H1 (cell line): ENCODE results near the gene TRIB2. TPM values are rescaled to one million over a fixed set of nuclear protein-coding genes. Genes with fewer than 3 reads are reported as not detected.

ENCODE experiments used
- CTCF ChIA-PET: fragments of 300-600 bp; sonication (Branson Sonifier 250); formaldehyde crosslinking; loops from one replicate; lab custom pipeline; 2021; ENCODE audit not compliant: partially characterized antibody; lab: Charles Lee
- POLR2A ChIA-PET: fragments of 300-600 bp; sonication (Branson Sonifier 250); formaldehyde crosslinking; loops from one replicate; lab custom pipeline; 2021; ENCODE audit warnings: inconsistent platforms; ENCODE audit not compliant: partially characterized antibody; lab: Charles Lee
- DNase-seq, 2 experiments: peaks; one replicate each; pipeline versions ENCODE4 v3.0.0 to v3.0.0-alpha.2; 2010 to 2022; ENCODE audit warnings: low spot score in 2 of 2, low read depth in 1 of 2, mixed read lengths in 1 of 2
- FAIRE-seq: peaks from 2 replicates; lab custom pipeline; 2011; peaks lifted over from hg19 to GRCh38; lab: Jason Lieb, UNC
- H2AFZ ChIP-seq: 2 replicates; pipeline ENCODE4 v1.8.1; 2012; ENCODE audit warnings: low read length, inconsistent platforms
- H2AK5ac ChIP-seq: 2 replicates; pipeline ENCODE4 v1.6.1; 2013; ENCODE audit warnings: low read depth, low read length
- H2BK120ac ChIP-seq: replicated peaks from 2 replicates; pipeline ENCODE3; 2013; ENCODE audit warnings: low read depth, low read length, inconsistent platforms
- H2BK12ac ChIP-seq: 2 replicates; pipeline ENCODE4 v1.6.1; 2013; ENCODE audit warnings: low read depth, low read length
- H2BK15ac ChIP-seq: 2 replicates; pipeline ENCODE4 v1.6.1; 2013; ENCODE audit warnings: low read length
- H2BK20ac ChIP-seq: 2 replicates; pipeline ENCODE4 v1.6.1; 2013; ENCODE audit warnings: low read length
- H2BK5ac ChIP-seq: 2 replicates; pipeline ENCODE4 v1.6.1; 2013; ENCODE audit warnings: low read depth, low read length
- H3K14ac ChIP-seq: 2 replicates; pipeline ENCODE4 v1.6.1; 2013; ENCODE audit warnings: inconsistent platforms; ENCODE audit not compliant: insufficient read length
- H3K18ac ChIP-seq: 2 replicates; pipeline ENCODE4 v1.6.1; 2013; ENCODE audit warnings: low read length; ENCODE audit errors: extremely low read depth
- H3K23ac ChIP-seq: 2 replicates; pipeline ENCODE4 v1.6.1; 2013; ENCODE audit warnings: inconsistent platforms; ENCODE audit not compliant: insufficient read length
- H3K23me2 ChIP-seq: 2 replicates; pipeline ENCODE4 v1.6.1; 2013; ENCODE audit warnings: low read depth, low read length
- H3K27ac ChIP-seq: 2 replicates; pipeline ENCODE4 v1.6.1; 2011; ENCODE audit warnings: low read depth, low read length, inconsistent platforms
- H3K27me3 ChIP-seq, 4 experiments: replicated peaks in 1 of 4; 1 replicate in 1 of 4; 2 replicates in 3 of 4; pipeline versions ENCODE4 v1.6.1 to v1.8.1; 2011 to 2013; ENCODE audit warnings: low read length in 3 of 4, mild to moderate bottlenecking in 3 of 4, inconsistent platforms in 2 of 4, mixed read lengths in 2 of 4, moderate library complexity in 1 of 4; ENCODE audit not compliant: control insufficient read depth in 3 of 4, insufficient read depth in 3 of 4; ENCODE audit errors: extremely low read depth in 1 of 4
- H3K36me3 ChIP-seq, 4 experiments: 2 replicates each; pipeline versions ENCODE4 v1.6.1 to v1.8.1; 2011 to 2013; ENCODE audit warnings: mild to moderate bottlenecking in 4 of 4, low read length in 3 of 4, moderate library complexity in 2 of 4, control low read depth in 1 of 4, inconsistent platforms in 1 of 4; ENCODE audit not compliant: insufficient read depth in 4 of 4, control insufficient read depth in 2 of 4
- H3K4ac ChIP-seq: replicated peaks from 2 replicates; pipeline ENCODE3; 2013; ENCODE audit warnings: low read length, low read depth, mixed read lengths, inconsistent platforms; ENCODE audit not compliant: insufficient read length
- H3K4me1 ChIP-seq, 4 experiments: replicated peaks in 1 of 4; 1 replicate in 1 of 4; 2 replicates in 3 of 4; pipeline versions ENCODE4 v1.6.1 to v1.8.1; 2011 to 2013; ENCODE audit warnings: low read length in 3 of 4, inconsistent platforms in 2 of 4, mixed read lengths in 1 of 4; ENCODE audit not compliant: insufficient read depth in 4 of 4, control insufficient read depth in 3 of 4
- H3K4me2 ChIP-seq, 2 experiments: 2 replicates each; pipeline versions ENCODE4 v1.6.1 to v1.8.1; 2011 to 2013; ENCODE audit warnings: low read depth in 2 of 2, low read length in 2 of 2, control low read depth in 1 of 2, inconsistent platforms in 1 of 2, mild to moderate bottlenecking in 1 of 2; ENCODE audit not compliant: insufficient read depth in 1 of 2
- H3K4me3 ChIP-seq, 4 experiments: fragments of 200-600, 300-600 bp in 1 of 4; sonication (generic), shearing (Covaris generic), sonication (Bioruptor Twin) in 1 of 4; 2 replicates each; pipeline versions ENCODE4 v1.5.1 to v1.8.1; 2011 to 2016; ENCODE audit warnings: low read length in 4 of 4, low read depth in 3 of 4, control low read depth in 2 of 4, inconsistent platforms in 2 of 4, mild to moderate bottlenecking in 2 of 4, mixed read lengths in 1 of 4, moderate library complexity in 1 of 4; ENCODE audit not compliant: insufficient read depth in 2 of 4; ENCODE audit errors: extremely low read depth in 1 of 4
- H3K56ac ChIP-seq: replicated peaks from 2 replicates; pipeline ENCODE3; 2013; ENCODE audit warnings: low read depth, mild to moderate bottlenecking, mixed read lengths, low read length, inconsistent platforms; ENCODE audit not compliant: insufficient read length
- H3K79me1 ChIP-seq: 2 replicates; pipeline ENCODE4 v1.6.1; 2013; ENCODE audit warnings: low read depth, low read length, control low read depth
- H3K79me2 ChIP-seq, 2 experiments: 2 replicates each; pipeline versions ENCODE4 v1.6.1 to v1.8.1; 2012 to 2013; ENCODE audit warnings: low read length in 2 of 2, mild to moderate bottlenecking in 2 of 2, inconsistent platforms in 1 of 2; ENCODE audit not compliant: insufficient read depth in 2 of 2, control insufficient read depth in 1 of 2
- H3K9ac ChIP-seq, 4 experiments: replicated peaks in 1 of 4; 1 replicate in 1 of 4; 2 replicates in 3 of 4; pipeline versions ENCODE4 v1.6.1 to v1.8.1; 2011 to 2013; ENCODE audit warnings: low read depth in 3 of 4, low read length in 3 of 4, control low read depth in 2 of 4, mild to moderate bottlenecking in 2 of 4, moderate library complexity in 2 of 4, inconsistent platforms in 1 of 4; ENCODE audit errors: extremely low read depth in 1 of 4
- H3K9me3 ChIP-seq, 2 experiments: 2 replicates each; pipeline versions ENCODE4 v1.6.1 to v1.8.1; 2012 to 2013; ENCODE audit warnings: mild to moderate bottlenecking in 2 of 2, moderate library complexity in 2 of 2, control low read depth in 1 of 2, inconsistent platforms in 1 of 2, low read depth in 1 of 2, low read length in 1 of 2, mixed read lengths in 1 of 2; ENCODE audit not compliant: insufficient read depth in 2 of 2
- H4K20me1 ChIP-seq, 2 experiments: replicated peaks in 1 of 2; 2 replicates each; pipeline versions ENCODE3 to v1.8.1; 2011 to 2013; ENCODE audit warnings: inconsistent platforms in 2 of 2, low read length in 2 of 2, mild to moderate bottlenecking in 1 of 2; ENCODE audit not compliant: insufficient read depth in 2 of 2, control insufficient read depth in 1 of 2
- H4K5ac ChIP-seq: 2 replicates; pipeline ENCODE4 v1.6.1; 2013; ENCODE audit warnings: low read length, low read depth, mixed read lengths, inconsistent platforms; ENCODE audit not compliant: insufficient read length
- H4K8ac ChIP-seq: 2 replicates; pipeline ENCODE4 v1.8.0; 2013; ENCODE audit warnings: mild to moderate bottlenecking, moderate library complexity, low read length, inconsistent platforms; ENCODE audit not compliant: insufficient read depth; ENCODE audit errors: extremely low read depth
- H4K91ac ChIP-seq: replicated peaks from 2 replicates; pipeline ENCODE3; 2013; ENCODE audit warnings: low read length, mixed read lengths, inconsistent platforms; ENCODE audit not compliant: insufficient read length
- CREB1 ChIP-seq: IDR thresholded peaks from 2 replicates; pipeline ENCODE4 v1.6.1; 2012; ENCODE audit warnings: inconsistent platforms
- EGR1 ChIP-seq: IDR thresholded peaks from 2 replicates; pipeline ENCODE4 v1.6.1; 2011; ENCODE audit warnings: low read depth, low read length, borderline replicate concordance
- HDAC6 ChIP-seq: IDR thresholded peaks from one replicate; pipeline ENCODE4 v1.7.1; 2012; ENCODE audit warnings: low read depth, mild to moderate bottlenecking, inconsistent platforms, low read length, moderate library complexity
- WGBS, 2 experiments: shearing (Covaris generic) in 1 of 2; methylation state at CpG; one replicate each; pipeline versions ENCODE4 v1.1.6 to v1.1.7; 2013 to 2015; ENCODE audit warnings: low lambda C conversion rate in 2 of 2, mixed read lengths in 2 of 2, inconsistent platforms in 1 of 2, low coverage in 1 of 2, missing lambda C conversion rate in 1 of 2; ENCODE audit not compliant: insufficient replicate concordance in 2 of 2, insufficient coverage in 1 of 2, insufficient read length in 1 of 2; ENCODE audit errors: extremely low coverage in 1 of 2, missing lambda C conversion rate in 1 of 2; 5-methylcytosine and 5-hydroxymethylcytosine counted together
- polyA plus RNA-seq, 7 experiments: library from polyadenylated mRNA; depleted of rRNA in 3 of 7; stranded (reverse) in 5 of 7; unstranded in 2 of 7; fragments of >200 nt in 5 of 7; fragments of 200-250 nt in 2 of 7; gene quantifications; 1 replicate in 5 of 7; 2 replicates in 1 of 7; 4 replicates in 1 of 7; pipeline versions ENCODE4 v1.2.1 to v1.2.3, GENCODE V29; 2011 to 2013; ENCODE audit warnings: missing spikeins in 2 of 7, mixed read lengths in 2 of 7
- total RNA-seq: library from RNA; stranded (reverse); fragmentation: NEBNext Ultra II Directional; extraction: Animal tissue kit (Norgen Biotek cat#: 25700); gene quantifications from 2 replicates; pipeline ENCODE4 v1.2.1, GENCODE V29; 2021
- TF ChIP-seq, protein P1 (sequence below): IDR thresholded peaks from 2 replicates; pipeline ENCODE4 v1.6.1; 2012; ENCODE audit warnings: inconsistent platforms

The TRIB2 gene
- total and polyA plus RNA-seq, 2 of the 8 experiments (the other 6 are each of a cell fraction or from before 2014, with no cell fraction given): 40.8 to 57.0 TPM

DNA sequence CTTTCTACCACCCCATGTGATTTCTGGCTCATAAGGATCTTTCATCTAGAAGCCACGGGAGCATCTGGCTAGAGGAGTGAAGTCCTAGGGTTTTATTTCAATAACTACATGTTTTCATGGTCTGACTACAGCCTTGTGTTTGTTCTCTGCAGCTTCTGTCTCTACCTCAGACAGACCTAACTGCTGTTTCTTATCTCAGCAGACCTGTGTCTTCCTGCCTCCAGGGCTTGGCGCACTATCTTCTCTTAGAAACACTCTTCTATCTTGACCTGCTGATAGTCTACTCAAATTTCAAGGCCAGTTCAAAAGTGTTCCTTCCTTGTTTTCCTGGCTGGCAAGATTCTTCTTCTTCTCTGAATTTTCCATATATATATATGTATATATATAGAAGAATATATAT, 11.0 kb upstream of the TRIB2 start:
- no peaks in the 10 kb centered on the region for H3K79me1 ChIP-seq
- TF ChIP-seq HDAC6 (no peak), CREB1 (no peak), EGR1 (no peak)
- TF ChIP-seq, protein P1, sequence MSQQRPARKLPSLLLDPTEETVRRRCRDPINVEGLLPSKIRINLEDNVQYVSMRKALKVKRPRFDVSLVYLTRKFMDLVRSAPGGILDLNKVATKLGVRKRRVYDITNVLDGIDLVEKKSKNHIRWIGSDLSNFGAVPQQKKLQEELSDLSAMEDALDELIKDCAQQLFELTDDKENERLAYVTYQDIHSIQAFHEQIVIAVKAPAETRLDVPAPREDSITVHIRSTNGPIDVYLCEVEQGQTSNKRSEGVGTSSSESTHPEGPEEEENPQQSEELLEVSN: no peak
- H4K5ac ChIP-seq: no peak overlapping the region
- no peak overlapping the region for H4K8ac ChIP-seq
- no peak overlapping the region for H3K56ac ChIP-seq
- no peak overlapping the region for H3K9ac ChIP-seq
- H4K91ac ChIP-seq: no peak overlapping the region
- H3K4me3 ChIP-seq: no peak overlapping the region
- H2BK120ac ChIP-seq: no peak overlapping the region
- H3K18ac ChIP-seq: no peak overlapping the region
- H2BK20ac ChIP-seq: no peak overlapping the region
- H2BK12ac ChIP-seq: no peak overlapping the region
- no peak overlapping the region for H2AK5ac ChIP-seq
- H3K4ac ChIP-seq: no peak overlapping the region
- no peak overlapping the region for H3K14ac ChIP-seq
- ChIA-PET POLR2A (no interaction called here), CTCF (interaction anchor here (0.6 to 1.3 kb wide), 2 partner anchors 16 to 301 kb away, joined by 3 to 4 read pairs; no protein-coding TSS in a partner anchor)
- no peaks in the 10 kb centered on the region for H3K23me2 ChIP-seq
- WGBS, 2 experiments: 95% methylated on average over 2 of the region's 2 CpGs; no CpG with 5 or more reads in 1 of the 2 experiments
- no peak overlapping the region for H3K4me2 ChIP-seq
- no peaks in the 10 kb centered on the region for H4K20me1 ChIP-seq
- no peak overlapping the region for H2AFZ ChIP-seq
- no peak overlapping the region for H3K23ac ChIP-seq
- H3K4me1 ChIP-seq: no peaks in the 10 kb centered on the region; a peak in 2 of 7 replicates
- no peaks in the 10 kb centered on the region for H3K79me2 ChIP-seq
- no peak overlapping the region for H3K27ac ChIP-seq
- FAIRE-seq (no peak), DNase-seq (no peak)
- H2BK5ac ChIP-seq: no peak overlapping the region
- H3K9me3 ChIP-seq: no peaks in the 10 kb centered on the region
- H3K36me3 ChIP-seq: no peaks in the 10 kb centered on the region
- H3K27me3 ChIP-seq: no peaks in the 10 kb centered on the region
- H2BK15ac ChIP-seq: no peak overlapping the region
